ENCODE data around the gene PDCD1.

PDCD1 gene

GRCh38 chr2:241852116-241852980 is 6.3 kb downstream of the PDCD1 start:
- POLR2A ChIA-PET, result no interaction called here
- CTCF ChIA-PET, result interaction anchor here (1.4 kb wide), 1 partner anchor 26 kb away, joined by 3 read pairs; no protein-coding TSS in a partner anchor
- TF ChIP-seq, protein P1, sequence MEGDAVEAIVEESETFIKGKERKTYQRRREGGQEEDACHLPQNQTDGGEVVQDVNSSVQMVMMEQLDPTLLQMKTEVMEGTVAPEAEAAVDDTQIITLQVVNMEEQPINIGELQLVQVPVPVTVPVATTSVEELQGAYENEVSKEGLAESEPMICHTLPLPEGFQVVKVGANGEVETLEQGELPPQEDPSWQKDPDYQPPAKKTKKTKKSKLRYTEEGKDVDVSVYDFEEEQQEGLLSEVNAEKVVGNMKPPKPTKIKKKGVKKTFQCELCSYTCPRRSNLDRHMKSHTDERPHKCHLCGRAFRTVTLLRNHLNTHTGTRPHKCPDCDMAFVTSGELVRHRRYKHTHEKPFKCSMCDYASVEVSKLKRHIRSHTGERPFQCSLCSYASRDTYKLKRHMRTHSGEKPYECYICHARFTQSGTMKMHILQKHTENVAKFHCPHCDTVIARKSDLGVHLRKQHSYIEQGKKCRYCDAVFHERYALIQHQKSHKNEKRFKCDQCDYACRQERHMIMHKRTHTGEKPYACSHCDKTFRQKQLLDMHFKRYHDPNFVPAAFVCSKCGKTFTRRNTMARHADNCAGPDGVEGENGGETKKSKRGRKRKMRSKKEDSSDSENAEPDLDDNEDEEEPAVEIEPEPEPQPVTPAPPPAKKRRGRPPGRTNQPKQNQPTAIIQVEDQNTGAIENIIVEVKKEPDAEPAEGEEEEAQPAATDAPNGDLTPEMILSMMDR (IDR thresholded peaks at IDR 0.05; ENCODE audit: insufficient read depth, low read length, missing control alignments), result no peak
- no peak for DNase-seq (ENCODE audit: low read depth, low spot score)
- H3K4me3 ChIP-seq (ENCODE audit: low read depth, low read length), result no peak overlapping the region

DNA sequence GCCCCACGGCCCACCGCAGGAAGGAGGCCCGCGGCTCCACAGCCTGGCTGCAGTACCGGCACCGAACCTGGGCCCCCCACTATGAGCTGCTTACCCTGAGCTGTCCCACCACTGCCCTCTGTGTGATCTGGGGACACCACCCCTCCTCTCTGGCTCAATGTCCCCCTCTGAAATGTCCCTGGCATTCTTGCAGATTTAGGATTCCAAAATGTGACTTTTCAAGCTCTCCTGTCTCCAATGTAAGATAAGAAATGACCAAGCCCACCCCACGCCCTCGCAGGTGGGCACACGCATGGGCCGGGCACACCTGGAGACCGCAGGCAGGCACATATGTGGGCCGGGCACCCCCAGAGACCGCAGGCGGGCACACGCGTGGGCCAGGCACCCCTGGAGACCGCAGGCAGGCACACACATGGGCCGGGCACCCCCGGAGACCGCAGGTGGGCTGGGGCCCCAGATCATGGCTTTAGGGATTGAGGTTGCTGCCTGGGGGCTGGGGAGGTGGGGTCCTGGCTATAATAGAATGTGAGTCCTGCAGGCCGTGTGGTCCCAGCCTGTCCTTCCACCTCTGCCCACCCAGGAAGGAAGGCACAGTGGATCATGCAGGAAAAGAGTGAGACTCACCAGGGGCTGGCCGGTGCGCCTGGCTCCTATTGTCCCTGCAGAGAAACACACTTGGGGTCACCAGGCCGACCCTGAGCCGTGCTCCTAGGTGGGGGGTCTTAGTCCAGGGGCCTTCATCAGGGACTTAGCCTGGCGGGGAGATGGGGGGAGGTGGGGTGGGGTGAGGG is 7.2 kb downstream of the PDCD1 start:
- no peak for DNase-seq (ENCODE audit: low read depth, low spot score)
- TF ChIP-seq, protein P1 (IDR thresholded peaks at IDR 0.05; ENCODE audit: insufficient read depth, low read length, missing control alignments), result no peak
- ChIA-PET POLR2A (no interaction called here), CTCF (interaction anchor here (1.4 kb wide), 2 partner anchors 27 kb away, joined by 3 to 7 read pairs; no protein-coding TSS in a partner anchor)
- no peak overlapping the region for H3K4me3 ChIP-seq (ENCODE audit: low read depth, low read length)

- ChIA-PET CTCF (interaction anchor here (1.4 kb wide), 1 partner anchor 28 kb away, joined by 7 read pairs; no protein-coding TSS in a partner anchor), POLR2A (no interaction called here)
- no peak for DNase-seq (ENCODE audit: low read depth, low spot score)
- TF ChIP-seq, protein P1 (IDR thresholded peaks at IDR 0.05; ENCODE audit: insufficient read depth, low read length, missing control alignments), result no peak
- no peak overlapping the region for H3K4me3 ChIP-seq (ENCODE audit: low read depth, low read length)
Measured at GRCh38 chr2:241850544-241851324, 8.0 kb downstream of the PDCD1 start.

GRCh38 chr2:241849616-241850543 is 8.8 kb downstream of the PDCD1 start:
- no peak overlapping the region for H3K4me3 ChIP-seq (ENCODE audit: low read depth, low read length)
- POLR2A ChIA-PET, result no interaction called here
- TF ChIP-seq, protein P1 (IDR thresholded peaks at IDR 0.05; ENCODE audit: insufficient read depth, low read length, missing control alignments), result no peak
- CTCF ChIA-PET, result interaction anchor here (1.4 kb wide), 1 partner anchor 29 kb away, joined by 7 read pairs; no protein-coding TSS in a partner anchor
- DNase-seq (ENCODE audit: low read depth, low spot score), result no peak

GRCh38 chr2:241848761-241849615 is 9.7 kb downstream of the PDCD1 start:
- ChIA-PET POLR2A (no interaction called here), CTCF (no interaction called here)
- H3K4me3 ChIP-seq (ENCODE audit: low read depth, low read length), result no peak overlapping the region
- no peak for DNase-seq (ENCODE audit: low read depth, low spot score)
- TF ChIP-seq, protein P1 (IDR thresholded peaks at IDR 0.05; ENCODE audit: insufficient read depth, low read length, missing control alignments), result no peak

All from AG04449 (cell line).